ENCODE data around the gene ZNF280B. TPM values are rescaled to one million over a fixed set of nuclear protein-coding genes. Genes with fewer than 3 reads are reported as not detected.

The ZNF280B gene
- total and polyA plus RNA-seq, 2 donors (not counting 3 experiments of a cell fraction or from before 2014, with no cell fraction given) = 1.5 to 3.1 TPM

DNA sequence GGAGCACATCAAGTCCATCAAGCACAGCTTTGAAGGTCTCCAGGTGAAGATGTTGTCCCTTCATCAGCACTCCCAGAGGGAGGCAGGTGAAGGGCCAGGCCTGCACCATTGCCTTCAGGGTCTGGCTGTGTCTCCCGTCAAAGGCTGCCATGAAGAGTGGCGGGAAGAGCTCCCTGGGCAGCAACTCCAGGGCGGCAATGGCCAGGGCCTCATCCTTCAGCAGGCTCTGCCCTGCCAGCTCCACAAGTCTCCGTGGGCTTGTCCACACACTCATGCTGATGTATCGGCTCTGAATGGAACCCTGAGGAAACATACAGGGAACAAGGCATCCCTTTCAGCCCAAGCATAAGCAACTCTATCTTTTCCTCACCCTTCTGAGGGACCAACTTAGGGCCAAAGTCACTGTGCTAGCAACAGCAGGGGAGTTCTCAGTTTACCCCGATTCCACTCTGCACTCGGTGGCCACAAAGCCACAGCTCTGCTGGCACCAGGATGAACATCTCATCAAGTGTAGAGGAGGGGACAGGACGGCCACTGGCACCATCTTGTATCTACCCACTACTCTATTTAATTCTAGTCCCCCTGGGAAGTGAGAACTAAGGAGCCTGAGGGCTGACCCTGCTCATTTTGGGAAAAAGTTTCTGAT, 42.4 kb upstream of the ZNF280B start:
- no peak overlapping the region for H3K4me2 ChIP-seq (ENCODE audit: insufficient read depth, low read length)
- no peak overlapping the region for H3K27ac ChIP-seq (ENCODE audit: insufficient read depth, low read depth, low read length)
- H3K4me1 ChIP-seq (ENCODE audit: control insufficient read depth, extremely low read depth, insufficient read depth, low read length) = no peaks in the 10 kb centered on the region
- no peaks in the 10 kb centered on the region for H3K79me2 ChIP-seq (ENCODE audit: control insufficient read depth, insufficient read depth, low read length)
- intact Hi-C loops (cut with micrococcal nuclease) = no loop called here
- ChIA-PET CTCF (interaction anchor here (1.2 kb wide), 1 partner anchor 8 kb away, joined by 3 read pairs; the partner anchor contains the start of gene PRAME), POLR2A (no interaction called here)
- H3K9ac ChIP-seq (replicated peaks; ENCODE audit: extremely low read depth, insufficient read depth, low read length) = no peak overlapping the region
- H3K9me1 ChIP-seq (replicated peaks; ENCODE audit: control insufficient read depth, extremely low read depth, insufficient read depth, low read length) = no peaks in the 10 kb centered on the region
- H3K9me3 ChIP-seq (replicated peaks; ENCODE audit: control insufficient read depth, insufficient read depth, low read length) = no peaks in the 10 kb centered on the region
- H4K20me1 ChIP-seq (replicated peaks; ENCODE audit: control insufficient read depth, extremely low read depth, insufficient read depth, low read length) = no peaks in the 10 kb centered on the region
- no peak overlapping the region for H2AFZ ChIP-seq (ENCODE audit: low read depth, low read length)
- no TSS peak for BruUV-seq (replicated peaks)
- dilution Hi-C loops (cut with MboI; ENCODE audit: extremely low pct_ligation_motif_present, low sequenced_read_pairs) = no loop called here
- DNase-seq (ENCODE audit: low read depth, low spot score) = no peak
- no peak for FAIRE-seq
- peaks cover 2 to 11% of the 10 kb centered on the region in 2 experiments for H3K27me3 ChIP-seq (ENCODE audit: control insufficient read depth in 2 of 2, insufficient read depth in 2 of 2, low read length in 2 of 2)
- no peaks in the 10 kb centered on the region for H3K36me3 ChIP-seq (ENCODE audit: control insufficient read depth in 2 of 2, extremely low read depth in 1 of 2, insufficient read depth in 2 of 2, low read length in 2 of 2)
- TF ChIP-seq EZH2 (IDR thresholded peaks at IDR 0.05; ENCODE audit: borderline replicate concordance, low read depth, low read length, severe bottlenecking) = no peak
- TF ChIP-seq JUN (IDR thresholded peaks at IDR 0.05; ENCODE audit: borderline replicate concordance, insufficient read depth, insufficient read length, low read depth) = no peak
- no peak for TF ChIP-seq MYC (IDR thresholded peaks at IDR 0.05; ENCODE audit: low read depth, low read length)
- no peak for TF ChIP-seq GATA2 (IDR thresholded peaks at IDR 0.05; ENCODE audit: insufficient read depth, insufficient read length, low read depth, low read length)
- no peak for TF ChIP-seq POLR2A (IDR thresholded peaks at IDR 0.05; ENCODE audit: low read depth, low read length)
- no peak for TF ChIP-seq POLR2AphosphoS5 (IDR thresholded peaks at IDR 0.05; ENCODE audit: insufficient read depth, low read depth, low read length)
- TF ChIP-seq, protein P1, sequence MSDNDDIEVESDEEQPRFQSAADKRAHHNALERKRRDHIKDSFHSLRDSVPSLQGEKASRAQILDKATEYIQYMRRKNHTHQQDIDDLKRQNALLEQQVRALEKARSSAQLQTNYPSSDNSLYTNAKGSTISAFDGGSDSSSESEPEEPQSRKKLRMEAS (IDR thresholded peaks at IDR 0.05; ENCODE audit: insufficient read depth, insufficient read length) = no peak
- no peak for TF ChIP-seq FOS (IDR thresholded peaks at IDR 0.05; ENCODE audit: borderline replicate concordance, insufficient read depth, low read length)
- TF ChIP-seq, protein P2, sequence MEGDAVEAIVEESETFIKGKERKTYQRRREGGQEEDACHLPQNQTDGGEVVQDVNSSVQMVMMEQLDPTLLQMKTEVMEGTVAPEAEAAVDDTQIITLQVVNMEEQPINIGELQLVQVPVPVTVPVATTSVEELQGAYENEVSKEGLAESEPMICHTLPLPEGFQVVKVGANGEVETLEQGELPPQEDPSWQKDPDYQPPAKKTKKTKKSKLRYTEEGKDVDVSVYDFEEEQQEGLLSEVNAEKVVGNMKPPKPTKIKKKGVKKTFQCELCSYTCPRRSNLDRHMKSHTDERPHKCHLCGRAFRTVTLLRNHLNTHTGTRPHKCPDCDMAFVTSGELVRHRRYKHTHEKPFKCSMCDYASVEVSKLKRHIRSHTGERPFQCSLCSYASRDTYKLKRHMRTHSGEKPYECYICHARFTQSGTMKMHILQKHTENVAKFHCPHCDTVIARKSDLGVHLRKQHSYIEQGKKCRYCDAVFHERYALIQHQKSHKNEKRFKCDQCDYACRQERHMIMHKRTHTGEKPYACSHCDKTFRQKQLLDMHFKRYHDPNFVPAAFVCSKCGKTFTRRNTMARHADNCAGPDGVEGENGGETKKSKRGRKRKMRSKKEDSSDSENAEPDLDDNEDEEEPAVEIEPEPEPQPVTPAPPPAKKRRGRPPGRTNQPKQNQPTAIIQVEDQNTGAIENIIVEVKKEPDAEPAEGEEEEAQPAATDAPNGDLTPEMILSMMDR (IDR thresholded peaks at IDR 0.05; ENCODE audit: extremely low read depth in 1 of 2, insufficient read depth in 1 of 2, low read depth in 1 of 2, low read length in 2 of 2) = no peak
- no peak overlapping the region for H3K4me3 ChIP-seq (replicated peaks in 1 of 3; ENCODE audit: insufficient read depth in 1 of 3, low read depth in 1 of 3, low read length in 3 of 3)
